ENCODE data around the gene CXCL12. TPM values are rescaled to one million over a fixed set of nuclear protein-coding genes. Genes with fewer than 3 reads are reported as not detected.

The CXCL12 gene
- polyA plus RNA-seq, 1 experiment, result 217 TPM

- Histone ChIP-seq H3K36me3 (ENCODE audit: control insufficient read depth, insufficient read depth, low read length) (no peaks in the 10 kb centered on the region), H3K27me3 (ENCODE audit: control insufficient read depth, insufficient read depth, low read length) (no peaks in the 10 kb centered on the region; the same call in 1 of the 2 replicates), H3K4me3 (ENCODE audit: low read depth, low read length) (no peak overlapping the region)
- POLR2A ChIA-PET, result interaction anchor here (0.6 kb wide), 1 partner anchor 91 kb away, joined by 3 read pairs; no protein-coding TSS in a partner anchor
- no peak for DNase-seq (ENCODE audit: low read depth)
- CTCF ChIA-PET, result interaction anchor here (1.1 to 6.4 kb wide), 7 partner anchors 8 to 705 kb away, joined by 3 to 30 read pairs (median 6); no protein-coding TSS in a partner anchor
- TF ChIP-seq CTCF (IDR thresholded peaks at IDR 0.05; ENCODE audit: insufficient read depth, low read depth, low read length), result no peak
These were observed 9.1 kb upstream of the CXCL12 start for GRCh38 chr10:44393834-44394547.

- TF ChIP-seq CTCF (IDR thresholded peaks at IDR 0.05; ENCODE audit: insufficient read depth, low read depth, low read length), result no peak
- H3K36me3 ChIP-seq (ENCODE audit: control insufficient read depth, insufficient read depth, low read length), result no peaks in the 10 kb centered on the region
- no peaks in the 10 kb centered on the region; the same call in 1 of the 2 replicates for H3K27me3 ChIP-seq (ENCODE audit: control insufficient read depth, insufficient read depth, low read length)
- POLR2A ChIA-PET, result interaction anchor here (0.6 kb wide), 1 partner anchor 469 kb away, joined by 3 read pairs; no protein-coding TSS in a partner anchor
- DNase-seq (ENCODE audit: low read depth), result peak; percentile 83
- CTCF ChIA-PET, result interaction anchor here (1.1 to 6.4 kb wide), 8 partner anchors 9 to 709 kb away, joined by 3 to 30 read pairs (median 5); no protein-coding TSS in a partner anchor
- no peak overlapping the region for H3K4me3 ChIP-seq (ENCODE audit: low read depth, low read length)
These were observed 8.2 kb upstream of the CXCL12 start for GRCh38 chr10:44393051-44393630.

- POLR2A ChIA-PET, result interaction anchor here (0.6 kb wide), 1 partner anchor 469 kb away, joined by 3 read pairs; no protein-coding TSS in a partner anchor
- no peak for TF ChIP-seq CTCF (IDR thresholded peaks at IDR 0.05; ENCODE audit: insufficient read depth, low read depth, low read length)
- no peak overlapping the region for H3K4me3 ChIP-seq (ENCODE audit: low read depth, low read length)
- no peak for DNase-seq (ENCODE audit: low read depth)
- CTCF ChIA-PET, result interaction anchor here (1.6 to 6.4 kb wide), 5 partner anchors 461 to 709 kb away, joined by 3 to 30 read pairs (median 6); no protein-coding TSS in a partner anchor
- H3K36me3 ChIP-seq (ENCODE audit: control insufficient read depth, insufficient read depth, low read length), result no peaks in the 10 kb centered on the region
- H3K27me3 ChIP-seq (ENCODE audit: control insufficient read depth, insufficient read depth, low read length), result no peaks in the 10 kb centered on the region; the same call in 1 of the 2 replicates
These were observed 7.5 kb upstream of the CXCL12 start for GRCh38 chr10:44392420-44392819.

- Histone ChIP-seq H3K4me3 (ENCODE audit: low read depth, low read length) (no peak overlapping the region), H3K36me3 (ENCODE audit: control insufficient read depth, insufficient read depth, low read length) (no peaks in the 10 kb centered on the region), H3K27me3 (ENCODE audit: control insufficient read depth, insufficient read depth, low read length) (no peaks in the 10 kb centered on the region)
- CTCF ChIA-PET, result interaction anchor here (1.1 to 6.4 kb wide), 6 partner anchors 76 to 708 kb away, joined by 3 to 30 read pairs (median 5); no protein-coding TSS in a partner anchor
- TF ChIP-seq CTCF (IDR thresholded peaks at IDR 0.05; ENCODE audit: insufficient read depth, low read depth, low read length), result no peak
- POLR2A ChIA-PET, result no interaction called here
- DNase-seq (ENCODE audit: low read depth), result no peak
These were observed 7.1 kb upstream of the CXCL12 start for GRCh38 chr10:44391981-44392380.

- DNase-seq (ENCODE audit: low read depth), result no peak
- ChIA-PET CTCF (interaction anchor here (1.0 to 6.4 kb wide), 6 partner anchors 77 to 720 kb away, joined by 3 to 30 read pairs (median 4); no protein-coding TSS in a partner anchor), POLR2A (no interaction called here)
- Histone ChIP-seq H3K4me3 (ENCODE audit: low read depth, low read length) (no peak overlapping the region), H3K27me3 (ENCODE audit: control insufficient read depth, insufficient read depth, low read length) (no peaks in the 10 kb centered on the region), H3K36me3 (ENCODE audit: control insufficient read depth, insufficient read depth, low read length) (no peaks in the 10 kb centered on the region)
- TF ChIP-seq CTCF (IDR thresholded peaks at IDR 0.05; ENCODE audit: insufficient read depth, low read depth, low read length), result no peak
These were observed 5.7 kb upstream of the CXCL12 start for GRCh38 chr10:44390585-44391072.
